Activated naive CD4-positive, alpha-beta T cell treated with anti-CD3 and anti-CD28 coated beads, Interleukin-2, amount 10 ng/mL, durations not matched to agents 5 hours and 36 hours (primary cell): ENCODE data around the gene SLC17A2. TPM values are rescaled to one million over a fixed set of nuclear protein-coding genes. Genes with fewer than 3 reads are reported as not detected.

Source experiments
- total RNA-seq, 2 experiments: library from RNA; stranded (reverse); gene quantifications; one replicate each; pipeline ENCODE4 v1.2.3, GENCODE V29; 2021

Gene SLC17A2
- total RNA-seq: not detected

GRCh38 chr6:25930532-25931410 lies at the start of gene SLC17A2:
SLC17A2 (minus strand) TSS chr6:25930691; CDS start chr6:25925796, 4,895 bp downstream.

DNA sequence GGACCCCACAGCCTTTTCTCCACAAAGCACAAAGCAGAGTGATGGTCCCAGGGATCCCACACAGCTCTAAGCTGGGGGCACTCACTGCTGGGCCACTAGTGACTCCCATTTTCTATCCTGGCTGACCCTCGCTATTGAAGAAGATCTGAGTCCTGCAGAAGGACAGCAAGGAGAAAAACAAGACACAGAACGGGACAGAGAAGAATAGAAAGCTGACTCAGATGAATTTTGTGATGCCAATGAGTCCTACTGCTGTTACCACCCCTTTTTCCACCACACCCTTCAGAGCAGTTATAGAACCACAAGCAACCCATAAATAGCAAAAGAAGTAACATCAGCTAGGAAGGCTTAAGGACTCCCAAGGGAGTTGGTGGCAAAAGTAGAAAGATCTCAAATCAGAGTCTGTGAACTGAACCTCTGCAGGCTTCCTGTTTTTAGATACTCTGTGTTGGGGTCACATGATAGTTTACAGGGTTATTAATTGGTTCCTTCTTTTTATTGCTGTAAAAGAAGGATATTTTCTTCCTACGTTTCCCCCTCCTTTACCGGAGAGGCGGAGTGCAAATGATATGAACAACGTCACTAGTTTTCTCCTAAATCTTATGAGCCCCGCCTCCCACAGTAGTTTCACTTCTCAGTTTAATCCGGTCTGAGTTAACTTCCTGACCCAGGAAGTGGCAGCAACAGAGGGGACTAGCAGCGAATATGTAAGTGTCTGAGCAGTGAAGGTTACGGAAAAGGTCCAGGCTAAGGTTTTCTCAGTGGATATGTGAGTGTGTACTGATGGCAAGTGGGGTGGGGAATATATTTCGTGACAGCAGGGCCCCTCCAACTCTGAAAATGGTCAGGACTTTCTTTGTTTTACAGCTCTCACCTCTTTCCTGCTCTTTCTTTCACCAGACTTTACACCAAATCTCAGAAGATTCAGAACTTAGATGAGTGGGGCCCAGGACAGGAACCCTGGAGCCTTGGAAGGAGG lies 31.9 kb upstream of the SLC17A2 start, which contains the start of gene TRIM38:
TRIM38 (plus strand) TSS at position 654 of the 979 bp plus-strand sequence. CDS start 3,721 bp downstream, outside the sequence.

GRCh38 chr6:25874118-25874517 lies 56.4 kb downstream of the SLC17A2 start, which contains the start of gene SLC17A3:
SLC17A3 (minus strand) TSS chr6:25874243; CDS start chr6:25868387, 5,856 bp downstream.

Other genes with a start within 250 kb of the SLC17A2 start
- gene SLC17A4, start 175.9 kb downstream of the SLC17A2 start, total RNA-seq: not detected
- not detected for gene SLC17A1, start 98.6 kb downstream of the SLC17A2 start, total RNA-seq
- under 1 TPM in 1 of 2 experiments, not detected in 1; 0.18 TPM for gene SLC17A3, start 56.4 kb downstream of the SLC17A2 start, total RNA-seq
- 10 to 100 TPM; 24.0 to 24.8 TPM for gene TRIM38, start 32.1 kb upstream of the SLC17A2 start, total RNA-seq
- 1 to 10 TPM; 1.7 to 2.1 TPM for gene HFE, start 156.7 kb upstream of the SLC17A2 start, total RNA-seq